Jurkat, Clone E6-1 (cell line): ENCODE data around the gene GUSB.
A peak's percentile ranks its signal among the peaks of the same experiment; 100 is the strongest.
"Not testable (repeated sequence)": the region's sequence is repeated elsewhere in the genome, so short reads cannot be mapped to it uniquely, and the experiment has no call there.

Experiments
- DNase-seq: peaks from one replicate; pipeline ENCODE4 v3.0.0-alpha.2; 2011; ENCODE audit warnings: low read depth, low spot score
- H3K4me3 ChIP-seq: 2 replicates; pipeline ENCODE4 v1.5.1; 2011; ENCODE audit warnings: mild to moderate bottlenecking, low read length, control low read depth, moderate library complexity

GUSB gene

GRCh38 chr7:65951837-65952578, 30.0 kb downstream of the GUSB start:
- H3K4me3 ChIP-seq, result no peak overlapping the region
- DNase-seq, result peak; percentile 7

- DNase-seq, result no peak
- no peak overlapping the region for H3K4me3 ChIP-seq
Measured at GRCh38 chr7:65946904-65947303, 35.1 kb downstream of the GUSB start.

GRCh38 chr7:65945787-65946186, 36.2 kb downstream of the GUSB start:
- DNase-seq, H3K4me3 ChIP-seq: not testable (repeated sequence)

- DNase-seq, result no peak
- H3K4me3 ChIP-seq, result no peak overlapping the region
Measured at GRCh38 chr7:65938336-65938895, 43.6 kb downstream of the GUSB start.

- no peak overlapping the region for H3K4me3 ChIP-seq
- no peak for DNase-seq
Measured at GRCh38 chr7:65937296-65937695, 44.7 kb downstream of the GUSB start.

- no peak overlapping the region for H3K4me3 ChIP-seq
- no peak for DNase-seq
Measured at GRCh38 chr7:65931685-65932084, 50.3 kb downstream of the GUSB start.

- no peak for DNase-seq
- no peak overlapping the region for H3K4me3 ChIP-seq
Measured at GRCh38 chr7:65927489-65928448, 54.2 kb downstream of the GUSB start.

GRCh38 chr7:65926588-65926987, 55.4 kb downstream of the GUSB start:
- no peak for DNase-seq
- H3K4me3 ChIP-seq, result no peak overlapping the region

GRCh38 chr7:65925040-65925439, 57.0 kb downstream of the GUSB start:
- no peak overlapping the region for H3K4me3 ChIP-seq
- DNase-seq, result no peak

- no peak for DNase-seq
Measured at GRCh38 chr7:65924193-65924592, 57.8 kb downstream of the GUSB start.

GRCh38 chr7:65923316-65923715, 58.7 kb downstream of the GUSB start:
- no peak overlapping the region for H3K4me3 ChIP-seq
- no peak for DNase-seq

More at GRCh38 chr7:65924193-65924592, 57.8 kb downstream of the GUSB start:
- no peak overlapping the region for H3K4me3 ChIP-seq

GRCh38 chr7:65915921-65916657, 65.9 kb downstream of the GUSB start:
- DNase-seq, result no peak
- no peak overlapping the region for H3K4me3 ChIP-seq

GRCh38 chr7:65912237-65912636, 69.8 kb downstream of the GUSB start:
- DNase-seq, result no peak
- no peak overlapping the region for H3K4me3 ChIP-seq
